Esophagus (tissue), 2 donors: ENCODE results near the gene PKIB. TPM values are rescaled to one million over a fixed set of nuclear protein-coding genes. Genes with fewer than 3 reads are reported as not detected.

ENCODE experiments used
- H3K27ac ChIP-seq, 2 donors: one replicate each; pipeline ENCODE4 v1.5.1; 2013; ENCODE audit warnings: low read depth in 2 of 2, mild to moderate bottlenecking in 2 of 2, inconsistent platforms in 1 of 2, low read length in 1 of 2, moderate library complexity in 1 of 2
- H3K27me3 ChIP-seq, 2 donors: one replicate each; pipeline ENCODE4 v1.6.1; 2013; ENCODE audit warnings: low read length in 2 of 2, control low read depth in 1 of 2, mild to moderate bottlenecking in 1 of 2; ENCODE audit not compliant: insufficient read depth in 2 of 2, control insufficient read depth in 1 of 2
- H3K36me3 ChIP-seq, 2 donors: one replicate each; pipeline ENCODE4 v1.6.1; 2013; ENCODE audit warnings: low read length in 1 of 2; ENCODE audit not compliant: control insufficient read depth in 2 of 2, insufficient read depth in 2 of 2
- H3K4me1 ChIP-seq, 2 donors: one replicate each; pipeline ENCODE4 v1.6.1; 2013; ENCODE audit warnings: low read length in 1 of 2; ENCODE audit not compliant: control insufficient read depth in 2 of 2, insufficient read depth in 2 of 2
- H3K4me3 ChIP-seq, 2 donors: one replicate each; pipeline ENCODE4 v1.5.1; 2013; ENCODE audit warnings: low read length in 2 of 2, mild to moderate bottlenecking in 2 of 2, low read depth in 1 of 2, moderate library complexity in 1 of 2
- H3K9me3 ChIP-seq, 2 donors: one replicate each; pipeline ENCODE4 v1.6.1; 2013; ENCODE audit warnings: mild to moderate bottlenecking in 2 of 2, low read depth in 1 of 2, low read length in 1 of 2, moderate library complexity in 1 of 2; ENCODE audit not compliant: control insufficient read depth in 2 of 2, insufficient read depth in 1 of 2
- WGBS, 2 donors: extraction: QIAGEN DNeasy Blood & Tissue Kit; methylation state at CpG; one replicate each; pipeline ENCODE4 v1.1.7; 2013; 5-methylcytosine and 5-hydroxymethylcytosine counted together
- polyA plus RNA-seq, 2 donors: library from polyadenylated mRNA; stranded (reverse); fragments of 200-250 nt; gene quantifications; one replicate each; pipeline ENCODE4 v1.2.3, GENCODE V29; 2013
- donor health status: healthy with polysubstance abuse.
- donor health status: Bipolar disorder and iron deficiency.

Gene PKIB
- polyA plus RNA-seq, 2 donors = 3.5 to 4.2 TPM

GRCh38 chr6:122709922-122710512 is 99.8 kb downstream of the PKIB start:
- WGBS, 2 donors = 78 to 79% methylated on average over 4 of the region's 4 CpGs
- H3K4me3 ChIP-seq = no peak overlapping the region
- H3K27me3 ChIP-seq = no peaks in the 10 kb centered on the region
- H3K36me3 ChIP-seq = no peaks in the 10 kb centered on the region
- no peak overlapping the region for H3K27ac ChIP-seq
- no peaks in the 10 kb centered on the region for H3K9me3 ChIP-seq
- H3K4me1 ChIP-seq = no peaks in the 10 kb centered on the region

GRCh38 chr6:122710908-122711635 is 100.9 kb downstream of the PKIB start:
- Histone ChIP-seq H3K9me3 (no peaks in the 10 kb centered on the region), H3K27ac (no peak overlapping the region), H3K4me3 (no peak overlapping the region), H3K27me3 (no peaks in the 10 kb centered on the region), H3K4me1 (no peaks in the 10 kb centered on the region), H3K36me3 (no peaks in the 10 kb centered on the region)
- WGBS, 2 donors = 89 to 91% methylated on average over 3 of the region's 3 CpGs

GRCh38 chr6:122712093-122712447 is 101.9 kb downstream of the PKIB start:
- H3K4me3 ChIP-seq = no peak overlapping the region
- H3K9me3 ChIP-seq = no peaks in the 10 kb centered on the region
- 14 to 19% methylated on average over 3 of the region's 3 CpGs for WGBS, 2 donors
- no peak overlapping the region for H3K27ac ChIP-seq
- H3K27me3 ChIP-seq = no peaks in the 10 kb centered on the region
- H3K4me1 ChIP-seq = no peaks in the 10 kb centered on the region
- H3K36me3 ChIP-seq = no peaks in the 10 kb centered on the region

GRCh38 chr6:122712448-122713137 is 102.4 kb downstream of the PKIB start:
- Histone ChIP-seq H3K4me1 (no peaks in the 10 kb centered on the region), H3K27me3 (no peaks in the 10 kb centered on the region), H3K36me3 (no peaks in the 10 kb centered on the region), H3K9me3 (no peaks in the 10 kb centered on the region), H3K4me3 (no peak overlapping the region), H3K27ac (no peak overlapping the region)
- 53 to 65% methylated on average over 3 of the region's 3 CpGs for WGBS, 2 donors

- Histone ChIP-seq H3K9me3 (no peaks in the 10 kb centered on the region), H3K4me3 (no peak overlapping the region), H3K4me1 (no peaks in the 10 kb centered on the region), H3K36me3 (no peaks in the 10 kb centered on the region), H3K27me3 (no peaks in the 10 kb centered on the region), H3K27ac (no peak overlapping the region)
- 78 to 79% methylated on average over 3 of the region's 3 CpGs for WGBS, 2 donors
Observed at GRCh38 chr6:122713138-122713537, 102.9 kb downstream of the PKIB start.

GRCh38 chr6:122714059-122714458 is 103.9 kb downstream of the PKIB start:
- Histone ChIP-seq H3K36me3 (no peaks in the 10 kb centered on the region), H3K4me1 (no peaks in the 10 kb centered on the region), H3K9me3 (no peaks in the 10 kb centered on the region), H3K27ac (no peak overlapping the region), H3K4me3 (no peak overlapping the region), H3K27me3 (no peaks in the 10 kb centered on the region)
- 85 to 86% methylated on average over 5 of the region's 5 CpGs for WGBS, 2 donors

GRCh38 chr6:122715725-122716124 is 105.5 kb downstream of the PKIB start:
- 70 to 78% methylated on average over 2 of the region's 2 CpGs for WGBS, 2 donors
- Histone ChIP-seq H3K27me3 (no peaks in the 10 kb centered on the region), H3K27ac (no peak overlapping the region), H3K9me3 (no peaks in the 10 kb centered on the region), H3K4me1 (no peaks in the 10 kb centered on the region), H3K4me3 (no peak overlapping the region), H3K36me3 (no peaks in the 10 kb centered on the region)

- no peaks in the 10 kb centered on the region for H3K4me1 ChIP-seq
Observed at GRCh38 chr6:122717350-122717749, 107.1 kb downstream of the PKIB start.

GRCh38 chr6:122718616-122719015 is 108.4 kb downstream of the PKIB start:
- 81 to 85% methylated on average over 4 of the region's 4 CpGs for WGBS, 2 donors
- H3K4me3 ChIP-seq = no peak overlapping the region
- no peaks in the 10 kb centered on the region for H3K27me3 ChIP-seq
- H3K36me3 ChIP-seq = no peaks in the 10 kb centered on the region
- H3K27ac ChIP-seq = no peak overlapping the region
- no peaks in the 10 kb centered on the region for H3K4me1 ChIP-seq
- no peaks in the 10 kb centered on the region for H3K9me3 ChIP-seq

More at GRCh38 chr6:122717350-122717749, 107.1 kb downstream of the PKIB start:
- Histone ChIP-seq H3K27me3 (no peaks in the 10 kb centered on the region), H3K27ac (no peak overlapping the region), H3K4me3 (no peak overlapping the region), H3K9me3 (no peaks in the 10 kb centered on the region), H3K36me3 (no peaks in the 10 kb centered on the region)
- WGBS, 2 donors = 14 to 40% methylated on average over 2 of the region's 2 CpGs
